PC-9 (cell line): ENCODE measurements around the gene TLE4.

Experiments used
- EZH2 ChIP-seq: fragments of 200-600 bp; sonication (generic); IDR thresholded peaks from 2 replicates; pipeline ENCODE4 v1.8.0; 2017; ENCODE audit warnings: antibody characterized with exemption, low read depth
- TF ChIP-seq, protein P1 (sequence below): fragments of 200-600 bp; sonication (generic); conservative IDR thresholded peaks from 2 replicates; pipeline ENCODE4 v1.6.1; 2017; ENCODE audit warnings: mixed run types, antibody characterized with exemption, mild to moderate bottlenecking, moderate library complexity

DNA sequence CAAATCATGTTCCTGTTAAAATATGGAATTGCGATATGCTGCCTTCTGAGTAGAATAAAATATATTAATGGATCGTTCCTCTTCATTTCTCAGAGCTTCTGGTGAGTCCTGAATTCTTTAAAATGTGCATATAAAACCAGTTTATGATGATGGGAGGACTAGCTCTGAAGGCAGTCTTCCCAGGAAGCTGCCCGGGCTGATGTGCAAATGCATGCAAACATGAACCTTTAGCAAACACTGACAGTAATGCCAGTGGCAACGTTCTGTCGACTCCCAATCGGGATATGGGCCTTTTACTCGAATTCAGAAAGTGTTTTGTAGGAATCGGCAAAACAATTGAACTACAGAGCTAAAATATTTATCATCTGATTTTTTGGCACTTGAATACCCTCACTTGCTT lies 93.6 kb downstream of the TLE4 start:
- TF ChIP-seq, protein P1, sequence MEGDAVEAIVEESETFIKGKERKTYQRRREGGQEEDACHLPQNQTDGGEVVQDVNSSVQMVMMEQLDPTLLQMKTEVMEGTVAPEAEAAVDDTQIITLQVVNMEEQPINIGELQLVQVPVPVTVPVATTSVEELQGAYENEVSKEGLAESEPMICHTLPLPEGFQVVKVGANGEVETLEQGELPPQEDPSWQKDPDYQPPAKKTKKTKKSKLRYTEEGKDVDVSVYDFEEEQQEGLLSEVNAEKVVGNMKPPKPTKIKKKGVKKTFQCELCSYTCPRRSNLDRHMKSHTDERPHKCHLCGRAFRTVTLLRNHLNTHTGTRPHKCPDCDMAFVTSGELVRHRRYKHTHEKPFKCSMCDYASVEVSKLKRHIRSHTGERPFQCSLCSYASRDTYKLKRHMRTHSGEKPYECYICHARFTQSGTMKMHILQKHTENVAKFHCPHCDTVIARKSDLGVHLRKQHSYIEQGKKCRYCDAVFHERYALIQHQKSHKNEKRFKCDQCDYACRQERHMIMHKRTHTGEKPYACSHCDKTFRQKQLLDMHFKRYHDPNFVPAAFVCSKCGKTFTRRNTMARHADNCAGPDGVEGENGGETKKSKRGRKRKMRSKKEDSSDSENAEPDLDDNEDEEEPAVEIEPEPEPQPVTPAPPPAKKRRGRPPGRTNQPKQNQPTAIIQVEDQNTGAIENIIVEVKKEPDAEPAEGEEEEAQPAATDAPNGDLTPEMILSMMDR = no peak
- TF ChIP-seq EZH2 = no peak
